Left ventricle myocardium inferior (tissue), 1 donor: ENCODE measurements around the gene BET1. TPM values are rescaled to one million over a fixed set of nuclear protein-coding genes. Genes with fewer than 3 reads are reported as not detected.
A peak's percentile ranks its signal among the peaks of the same experiment; 100 is the strongest.

ENCODE experiments used
- DNase-seq: peaks from one replicate; pipeline ENCODE4 v3.0.0-alpha.2; 2020
- H3K27ac ChIP-seq: fragments of 200-600 bp; replicated peaks from 2 replicates; pipeline ENCODE4 v1.8.0; 2021
- H3K27me3 ChIP-seq: fragments of 200-600 bp; 2 replicates; pipeline ENCODE4 v1.8.0; 2021; ENCODE audit warnings: low read depth
- H3K36me3 ChIP-seq: fragments of 200-600 bp; 2 replicates; pipeline ENCODE4 v1.8.0; 2021
- H3K4me1 ChIP-seq: fragments of 200-600 bp; 2 replicates; pipeline ENCODE4 v1.8.0; 2021
- H3K4me3 ChIP-seq: fragments of 200-600 bp; 2 replicates; pipeline ENCODE4 v1.8.0; 2021; ENCODE audit warnings: mild to moderate bottlenecking, moderate library complexity
- H3K9me3 ChIP-seq: fragments of 200-600 bp; replicated peaks from 2 replicates; pipeline ENCODE4 v1.8.0; 2021
- CTCF ChIP-seq: fragments of 200-600 bp; IDR thresholded peaks from 2 replicates; pipeline ENCODE4 v1.8.0; 2021; ENCODE audit warnings: antibody characterized with exemption, mild to moderate bottlenecking, borderline replicate concordance
- intact Hi-C: fragments of 100-400 bp; cut with micrococcal nuclease; formaldehyde crosslinking; loops from one replicate; pipeline ENCODE4 v1.11.0; 2022
- total RNA-seq: library from RNA; stranded (reverse); fragmentation: NEBNext Ultra II Directional; extraction: Animal tissue kit (Norgen Biotek cat#: 25700); gene quantifications from one replicate; pipeline ENCODE4 v1.2.1, GENCODE V29; 2021
- donor health status: DM: no; HTN: yes; CAD: no; lungs with severe emphysema.

The BET1 gene
- total RNA-seq, 1 donor from 2014 or later: 14.5 TPM

- DNase-seq: no peak
- no peaks in the 10 kb centered on the region for H3K4me1 ChIP-seq
- H3K27ac ChIP-seq: peak overlapping the region; percentile 10
- H3K9me3 ChIP-seq: no peaks in the 10 kb centered on the region
- no peak overlapping the region for H3K4me3 ChIP-seq
- no peaks in the 10 kb centered on the region for H3K27me3 ChIP-seq
- H3K36me3 ChIP-seq: no peaks in the 10 kb centered on the region
- intact Hi-C loops: no loop called here
- no peak for TF ChIP-seq CTCF
Measured at GRCh38 chr7:93972029-93972725, 32.0 kb downstream of the BET1 start.

- no peak for DNase-seq
- Histone ChIP-seq H3K4me1 (no peaks in the 10 kb centered on the region), H3K27ac (no peak overlapping the region), H3K36me3 (no peaks in the 10 kb centered on the region), H3K4me3 (no peak overlapping the region), H3K27me3 (no peaks in the 10 kb centered on the region), H3K9me3 (no peaks in the 10 kb centered on the region)
- intact Hi-C loops: no loop called here
- no peak for TF ChIP-seq CTCF
Measured at GRCh38 chr7:93968911-93969620, 35.1 kb downstream of the BET1 start.

GRCh38 chr7:93964813-93965212, 39.3 kb downstream of the BET1 start:
- intact Hi-C loops: no loop called here
- no peak for TF ChIP-seq CTCF

GRCh38 chr7:93964262-93964661, 39.9 kb downstream of the BET1 start:
- no peak for DNase-seq
- intact Hi-C loops: no loop called here

More at GRCh38 chr7:93964813-93965212, 39.3 kb downstream of the BET1 start:
- no peaks in the 10 kb centered on the region for H3K27me3 ChIP-seq
- no peaks in the 10 kb centered on the region for H3K36me3 ChIP-seq
- H3K27ac ChIP-seq: no peak overlapping the region
- no peaks in the 10 kb centered on the region for H3K4me1 ChIP-seq
- no peak for DNase-seq
- H3K9me3 ChIP-seq: no peaks in the 10 kb centered on the region
- no peak overlapping the region for H3K4me3 ChIP-seq

GRCh38 chr7:93960986-93961385, 43.2 kb downstream of the BET1 start:
- no peak for TF ChIP-seq CTCF

More at GRCh38 chr7:93964262-93964661, 39.9 kb downstream of the BET1 start:
- TF ChIP-seq CTCF: no peak
- no peaks in the 10 kb centered on the region for H3K9me3 ChIP-seq
- H3K27ac ChIP-seq: no peak overlapping the region
- H3K4me1 ChIP-seq: no peaks in the 10 kb centered on the region
- no peaks in the 10 kb centered on the region for H3K36me3 ChIP-seq
- H3K4me3 ChIP-seq: no peak overlapping the region
- H3K27me3 ChIP-seq: no peaks in the 10 kb centered on the region

More at GRCh38 chr7:93960986-93961385, 43.2 kb downstream of the BET1 start:
- H3K27me3 ChIP-seq: no peaks in the 10 kb centered on the region
- H3K4me1 ChIP-seq: no peaks in the 10 kb centered on the region
- no peak overlapping the region for H3K4me3 ChIP-seq
- H3K27ac ChIP-seq: no peak overlapping the region
- no peak for DNase-seq
- H3K9me3 ChIP-seq: no peaks in the 10 kb centered on the region
- no peaks in the 10 kb centered on the region for H3K36me3 ChIP-seq
- intact Hi-C loops: no loop called here
